EH (cell line): ENCODE data around the gene GPC6.

Source experiments
- DNase-seq: peaks from one replicate; pipeline ENCODE4 v3.0.0-alpha.2; 2015; ENCODE audit warnings: low read depth

Gene GPC6

GRCh38 chr13:93686399-93686798, 459.8 kb downstream of the GPC6 start:
- DNase-seq, result no peak

- DNase-seq, result peak; percentile 22
Observed at GRCh38 chr13:93687261-93687660, 460.7 kb downstream of the GPC6 start.

- peak; percentile 48 for DNase-seq
Observed at GRCh38 chr13:93689333-93689732, 462.7 kb downstream of the GPC6 start.

GRCh38 chr13:93690139-93690538, 463.5 kb downstream of the GPC6 start:
- peak; percentile 34 for DNase-seq

GRCh38 chr13:93698016-93698613, 471.5 kb downstream of the GPC6 start:
- no peak for DNase-seq

GRCh38 chr13:93700115-93700514, 473.5 kb downstream of the GPC6 start:
- DNase-seq, result peak; percentile 1

GRCh38 chr13:93708308-93709075, 481.9 kb downstream of the GPC6 start:
- DNase-seq, result no peak

- DNase-seq, result peak; percentile 22
Observed at GRCh38 chr13:93709506-93710244, 483.1 kb downstream of the GPC6 start.

- DNase-seq, result peak; percentile 33
Observed at GRCh38 chr13:93714171-93714570, 487.6 kb downstream of the GPC6 start.

- no peak for DNase-seq
Observed at GRCh38 chr13:93715866-93716265, 489.3 kb downstream of the GPC6 start.

- no peak for DNase-seq
Observed at GRCh38 chr13:93716623-93717022, 490.0 kb downstream of the GPC6 start.

- DNase-seq, result no peak
Observed at GRCh38 chr13:93721483-93721882, 494.9 kb downstream of the GPC6 start.

GRCh38 chr13:93723316-93723715, 496.7 kb downstream of the GPC6 start:
- DNase-seq, result no peak

- DNase-seq, result no peak
Observed at GRCh38 chr13:93724187-93724586, 497.6 kb downstream of the GPC6 start.

GRCh38 chr13:93726173-93726957, 499.8 kb downstream of the GPC6 start:
- DNase-seq, result no peak

GRCh38 chr13:93727211-93728141, 500.9 kb downstream of the GPC6 start:
- peak; percentile 57 for DNase-seq

- no peak for DNase-seq
Observed at GRCh38 chr13:93729383-93729782, 502.8 kb downstream of the GPC6 start.

GRCh38 chr13:93730780-93731179, 504.2 kb downstream of the GPC6 start:
- DNase-seq, result no peak

GRCh38 chr13:93732186-93732585, 505.6 kb downstream of the GPC6 start:
- no peak for DNase-seq

GRCh38 chr13:93736081-93736480, 509.5 kb downstream of the GPC6 start:
- peak; percentile 38 for DNase-seq

- no peak for DNase-seq
Observed at GRCh38 chr13:93736909-93737308, 510.3 kb downstream of the GPC6 start.
